ENCODE measurements around the gene ANKRD11. TPM values are rescaled to one million over a fixed set of nuclear protein-coding genes. Genes with fewer than 3 reads are reported as not detected.

ANKRD11 gene
- total RNA-seq (2021; ENCODE audit: unreplicated experiment) (99.4 TPM), Bru-seq, nascent RNA (percentile 88 among the genes with signal in this experiment), BruChase-seq, experiment 1, labeled RNA remaining after a 2-hour chase (percentile 81 among the genes with signal in this experiment), BruChase-seq, experiment 2, labeled RNA remaining after a 6-hour chase (percentile 87 among the genes with signal in this experiment)
- 119 TPM for polyA plus RNA-seq (2012; ENCODE audit: insufficient read length)
- long read RNA-seq, partial matches to known transcripts = 112 of 267 reads
- long read RNA-seq, other reads (novel, unspliced or antisense) = 147 of 267 reads

- Histone ChIP-seq H3K9me3 (ENCODE audit: control insufficient read depth, insufficient read depth, low read depth, low read length) (no peaks in the 10 kb centered on the region), H3K27ac (ENCODE audit: low read length) (peak within 1 kb of the TSS; percentile 90), H3K36me3 (ENCODE audit: control insufficient read depth, insufficient read depth, low read length) (peaks cover 6% of the 10 kb centered on the region; the same call in 1 of the 2 replicates), H3K4me1 (ENCODE audit: control insufficient read depth, insufficient read depth, low read length) (peaks cover 22% of the 10 kb centered on the region), H3K4me3 (ENCODE audit: low read depth in 2 of 2, low read length in 2 of 2) (peak within 1 kb of the TSS; percentile 82 to 93), H3K27me3 (ENCODE audit: control insufficient read depth, insufficient read depth, low read length) (no peaks in the 10 kb centered on the region)
- POLR2A ChIA-PET = interaction anchor here (0.6 kb wide), 1 partner anchor 17 kb away, joined by 3 read pairs; no protein-coding TSS in a partner anchor
- DNase-seq (ENCODE audit: low read depth, low spot score) (peak; percentile 90), ATAC-seq (peak; percentile 96)
- CTCF ChIA-PET = no interaction called here
- TF ChIP-seq, protein P1, sequence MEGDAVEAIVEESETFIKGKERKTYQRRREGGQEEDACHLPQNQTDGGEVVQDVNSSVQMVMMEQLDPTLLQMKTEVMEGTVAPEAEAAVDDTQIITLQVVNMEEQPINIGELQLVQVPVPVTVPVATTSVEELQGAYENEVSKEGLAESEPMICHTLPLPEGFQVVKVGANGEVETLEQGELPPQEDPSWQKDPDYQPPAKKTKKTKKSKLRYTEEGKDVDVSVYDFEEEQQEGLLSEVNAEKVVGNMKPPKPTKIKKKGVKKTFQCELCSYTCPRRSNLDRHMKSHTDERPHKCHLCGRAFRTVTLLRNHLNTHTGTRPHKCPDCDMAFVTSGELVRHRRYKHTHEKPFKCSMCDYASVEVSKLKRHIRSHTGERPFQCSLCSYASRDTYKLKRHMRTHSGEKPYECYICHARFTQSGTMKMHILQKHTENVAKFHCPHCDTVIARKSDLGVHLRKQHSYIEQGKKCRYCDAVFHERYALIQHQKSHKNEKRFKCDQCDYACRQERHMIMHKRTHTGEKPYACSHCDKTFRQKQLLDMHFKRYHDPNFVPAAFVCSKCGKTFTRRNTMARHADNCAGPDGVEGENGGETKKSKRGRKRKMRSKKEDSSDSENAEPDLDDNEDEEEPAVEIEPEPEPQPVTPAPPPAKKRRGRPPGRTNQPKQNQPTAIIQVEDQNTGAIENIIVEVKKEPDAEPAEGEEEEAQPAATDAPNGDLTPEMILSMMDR (IDR thresholded peaks at IDR 0.05) = no peak
- peak; percentile 83; the same call in 1 of the 2 replicates for TF ChIP-seq SIN3A (IDR thresholded peaks at IDR 0.05; ENCODE audit: borderline replicate concordance, insufficient read depth, low read depth, low read length)
- TF ChIP-seq POLR2AphosphoS5 (IDR thresholded peaks at IDR 0.05; ENCODE audit: low read depth, low read length) = peak; percentile 50; the same call in 1 of the 2 replicates
- in situ Hi-C loops (cut with HindIII; ENCODE audit: low pct_unique_long_range_greater_than_20kb, low sequenced_read_pairs) (no loop called here), intact Hi-C loops (cut with micrococcal nuclease; ENCODE audit: unreplicated experiment) (no loop called here)
- BruUV-seq (replicated peaks) = no TSS peak
Measured at GRCh38 chr16:89490439-89491237, at the start of gene ANKRD11. TSS of gene ANKRD11 (minus strand) at chr16:89490561. CDS start at chr16:89317019, 173,542 bp downstream.

DNA sequence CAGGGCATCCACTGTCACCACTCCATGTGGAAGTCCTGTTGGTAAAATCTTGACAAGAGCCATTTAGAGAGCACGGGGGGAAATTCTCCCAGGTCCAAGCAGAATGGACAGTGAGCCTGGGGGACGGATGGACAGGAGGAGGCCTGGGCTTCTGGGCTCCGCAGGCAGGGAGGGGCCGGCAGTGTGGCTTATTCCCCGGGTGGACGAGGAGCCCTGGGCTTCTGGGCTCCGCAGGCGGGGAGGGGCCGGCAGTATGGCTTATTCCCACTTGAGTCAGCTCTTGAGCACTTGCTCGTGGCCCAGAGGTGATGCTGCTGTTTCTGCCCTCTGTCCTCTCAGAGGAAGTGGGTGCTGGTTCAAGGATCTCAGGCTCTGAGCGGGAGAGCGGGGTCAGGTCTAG lies 47.9 kb upstream of the ANKRD11 start:
- no peaks in the 10 kb centered on the region for H3K4me1 ChIP-seq (ENCODE audit: control insufficient read depth, insufficient read depth, low read length)
- H3K27ac ChIP-seq (ENCODE audit: low read length) = no peak overlapping the region
- no TSS peak for BruUV-seq (replicated peaks)
- intact Hi-C loops (cut with micrococcal nuclease; ENCODE audit: unreplicated experiment) = no loop called here
- ChIA-PET POLR2A (no interaction called here), CTCF (no interaction called here)
- TF ChIP-seq SIN3A (IDR thresholded peaks at IDR 0.05; ENCODE audit: borderline replicate concordance, insufficient read depth, low read depth, low read length) (no peak), POLR2AphosphoS5 (IDR thresholded peaks at IDR 0.05; ENCODE audit: low read depth, low read length) (no peak), REST (IDR thresholded peaks at IDR 0.05; ENCODE audit: insufficient read depth in 1 of 2, low read depth in 2 of 2, low read length in 1 of 2) (no peak), TCF7L2 (IDR thresholded peaks at IDR 0.05; ENCODE audit: low read depth, low read length) (no peak)
- TF ChIP-seq, protein P1 (IDR thresholded peaks at IDR 0.05) = no peak
- no peak overlapping the region for H3K4me3 ChIP-seq (ENCODE audit: low read depth in 2 of 2, low read length in 2 of 2)
- DNase-seq (ENCODE audit: low read depth, low spot score) = no peak
- H3K36me3 ChIP-seq (ENCODE audit: control insufficient read depth, insufficient read depth, low read length) = no peaks in the 10 kb centered on the region; the same call in none of the 2 replicates
- ATAC-seq = no peak
- no peaks in the 10 kb centered on the region for H3K9me3 ChIP-seq (ENCODE audit: control insufficient read depth, insufficient read depth, low read depth, low read length)
- in situ Hi-C loops (cut with HindIII; ENCODE audit: low pct_unique_long_range_greater_than_20kb, low sequenced_read_pairs) = no loop called here
- no peaks in the 10 kb centered on the region for H3K27me3 ChIP-seq (ENCODE audit: control insufficient read depth, insufficient read depth, low read length)

Data from Panc1 (cell line).